ENCODE data around the gene LRRC41.
"Not testable (repeated sequence)": the region's sequence is repeated elsewhere in the genome, so short reads cannot be mapped to it uniquely, and the experiment has no call there.

- TF ChIP-seq ZNF639 (CRISPR knock-in tag; conservative IDR thresholded peaks at IDR 0.05); ZNF609 (CRISPR knock-in tag; IDR thresholded peaks at IDR 0.05; ENCODE audit: borderline replicate concordance); MAFK (conservative IDR thresholded peaks at IDR 0.05 in 1 of 2, IDR thresholded peaks at IDR 0.05 in 1 of 2; ENCODE audit: low read length in 2 of 2): not testable (repeated sequence)
These were observed 15.9 kb upstream of the LRRC41 start for GRCh38 chr1:46319301-46319700.
